Panc1 (cell line): ENCODE measurements around the gene INS. TPM values are rescaled to one million over a fixed set of nuclear protein-coding genes. Genes with fewer than 3 reads are reported as not detected.

Experiments used
- ATAC-seq: fragments of 200-7000 bp; cut with Tn5 transposase; 2 replicates; pipeline ENCODE4 v1.9.1; 2020; ENCODE audit warnings: mild to moderate bottlenecking, moderate library complexity
- BruUV-seq: library from RNA; stranded (reverse); fragments of 400-500 nt; replicated peaks from 2 replicates; lab custom pipeline; 2021; lab: Mats Ljungman, UMichigan
- CTCF ChIA-PET: fragments of 300-600 bp; sonication (Branson Sonifier 250); formaldehyde crosslinking; loops from one replicate; lab custom pipeline; 2022; ENCODE audit warnings: antibody characterized with exemption; lab: Charles Lee
- POLR2A ChIA-PET: fragments of 300-600 bp; sonication (Branson Sonifier 250); formaldehyde crosslinking; loops from one replicate; lab custom pipeline; 2022; ENCODE audit warnings: antibody characterized with exemption; lab: Charles Lee
- DNase-seq: peaks from one replicate; pipeline ENCODE4 v3.0.0-alpha.2; 2010; ENCODE audit warnings: low read depth, low spot score
- H3K27ac ChIP-seq: 2 replicates; pipeline ENCODE4 v1.5.1; 2011; ENCODE audit warnings: mild to moderate bottlenecking, low read length, inconsistent platforms
- H3K27me3 ChIP-seq: fragments of 200-500 bp; sonication (Bioruptor generic); 2 replicates; pipeline ENCODE4 v1.6.0; 2014; ENCODE audit warnings: low read length, inconsistent platforms; ENCODE audit not compliant: control insufficient read depth, insufficient read depth
- H3K36me3 ChIP-seq: fragments of 200-500 bp; sonication (Bioruptor generic); 2 replicates; pipeline ENCODE4 v1.5.1; 2014; ENCODE audit warnings: inconsistent platforms, mild to moderate bottlenecking, low read length, moderate library complexity; ENCODE audit not compliant: control insufficient read depth, insufficient read depth
- H3K4me1 ChIP-seq: 2 replicates; pipeline ENCODE4 v1.5.1; 2011; ENCODE audit warnings: inconsistent platforms, mild to moderate bottlenecking, low read length, moderate library complexity; ENCODE audit not compliant: control insufficient read depth, insufficient read depth
- H3K4me3 ChIP-seq, 2 experiments: 2 replicates each; pipeline ENCODE4 v1.5.1; 2011 to 2012; ENCODE audit warnings: low read depth in 2 of 2, low read length in 2 of 2, mild to moderate bottlenecking in 2 of 2, inconsistent platforms in 1 of 2, moderate library complexity in 1 of 2
- H3K9me3 ChIP-seq: fragments of 200-500 bp; sonication (Bioruptor generic); 2 replicates; pipeline ENCODE4 v1.5.1; 2014; ENCODE audit warnings: low read depth, mild to moderate bottlenecking, inconsistent platforms, low read length, moderate library complexity; ENCODE audit not compliant: control insufficient read depth, insufficient read depth
- CTCF ChIP-seq: fragments of 450-650 bp; IDR thresholded peaks from 2 replicates; pipeline ENCODE4 v1.5.1; 2017; ENCODE audit warnings: mild to moderate bottlenecking
- POLR2AphosphoS5 ChIP-seq: IDR thresholded peaks from 2 replicates; pipeline ENCODE4 v1.6.1; 2012; ENCODE audit warnings: mild to moderate bottlenecking, low read depth, low read length, moderate library complexity
- REST ChIP-seq, 2 experiments: IDR thresholded peaks; 2 replicates each; pipeline ENCODE4 v1.6.1; 2011 to 2012; ENCODE audit warnings: low read depth in 2 of 2, control low read depth in 1 of 2, low read length in 1 of 2, mild to moderate bottlenecking in 1 of 2, moderate library complexity in 1 of 2; ENCODE audit not compliant: insufficient read depth in 1 of 2
- SIN3A ChIP-seq: IDR thresholded peaks from 2 replicates; pipeline ENCODE4 v1.6.1; 2012; ENCODE audit warnings: low read depth, mild to moderate bottlenecking, low read length, moderate library complexity, borderline replicate concordance; ENCODE audit not compliant: insufficient read depth
- TCF7L2 ChIP-seq: IDR thresholded peaks from 2 replicates; pipeline ENCODE4 v1.6.1; 2011; ENCODE audit warnings: mild to moderate bottlenecking, low read depth, low read length, inconsistent platforms
- in situ Hi-C: cut with HindIII; loops from 2 replicates; pipeline ENCODE4 v1.10.0; 2016; ENCODE audit warnings: low sequenced_read_pairs, low pct_unique_long_range_greater_than_20kb
- intact Hi-C: fragments of 100-400 bp; cut with micrococcal nuclease; formaldehyde crosslinking; loops from one replicate; pipeline ENCODE4 v1.10.0; 2022; ENCODE audit not compliant: unreplicated experiment
- total RNA-seq: library from RNA; stranded (reverse); gene quantifications from one replicate; pipeline ENCODE4 v1.2.1, GENCODE V29; 2021; ENCODE audit not compliant: unreplicated experiment

INS gene
- total RNA-seq, 1 experiment from 2014 or later = not detected

DNA sequence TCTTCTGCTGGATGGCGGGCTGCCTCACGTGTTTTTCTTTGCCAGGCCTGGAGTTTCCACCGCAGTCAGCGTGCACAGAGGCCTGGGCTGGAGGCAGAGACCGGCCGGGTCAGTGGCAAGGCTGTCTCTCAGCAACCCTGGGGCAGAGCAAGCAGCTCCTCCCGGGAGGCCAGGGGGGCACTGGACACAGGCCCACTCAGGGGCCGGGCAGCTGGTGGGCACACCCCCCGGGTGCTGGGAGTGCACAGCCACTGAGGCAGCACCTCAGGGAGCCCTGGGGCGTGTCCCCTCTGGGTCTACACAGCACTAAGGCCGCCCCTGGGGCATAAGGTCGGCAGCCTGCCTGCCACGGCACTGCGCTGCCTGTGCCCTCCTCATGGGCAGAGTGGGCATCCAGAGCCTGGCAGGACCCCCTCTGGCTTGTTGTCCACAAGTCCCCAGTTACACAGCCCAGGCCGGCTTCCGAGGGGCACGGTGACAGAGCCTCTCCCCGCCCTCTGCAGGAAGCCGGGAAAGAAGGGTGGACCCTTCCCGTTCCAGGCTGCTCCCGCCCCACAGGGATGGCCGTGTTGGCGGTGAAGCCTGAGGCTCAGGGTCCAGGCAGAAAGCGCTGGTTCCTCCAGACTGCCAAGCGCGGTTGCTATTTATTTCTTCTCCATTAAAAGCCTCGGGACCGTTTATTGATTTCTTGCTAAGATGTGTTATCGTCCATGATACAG lies 29.1 kb upstream of the INS start:
- Histone ChIP-seq H3K9me3 (no peaks in the 10 kb centered on the region), H3K36me3 (no peaks in the 10 kb centered on the region), H3K4me3 (no peak overlapping the region), H3K27me3 (no peaks in the 10 kb centered on the region), H3K4me1 (peaks cover 6% of the 10 kb centered on the region; the same call in 1 of the 2 replicates), H3K27ac (no peak overlapping the region)
- TF ChIP-seq TCF7L2 (no peak), SIN3A (no peak), CTCF (no peak), REST (IDR thresholded peaks at IDR 0.05; ENCODE audit: insufficient read depth in 1 of 2, low read depth in 2 of 2, low read length in 1 of 2) (no peak), POLR2AphosphoS5 (no peak)
- in situ Hi-C loops = no loop called here
- intact Hi-C loops = no loop called here
- ATAC-seq (no peak), DNase-seq (no peak)
- no TSS peak for BruUV-seq
- ChIA-PET POLR2A (no interaction called here), CTCF (interaction anchor here (0.6 kb wide), 2 partner anchors 227 to 364 kb away, joined by 3 to 5 read pairs; no protein-coding TSS in a partner anchor)

GRCh38 chr11:2188745-2189144 lies 27.7 kb upstream of the INS start:
- H3K4me3 ChIP-seq = no peak overlapping the region

More at GRCh38 chr11:2188745-2189144, 27.7 kb upstream of the INS start:
- no peak overlapping the region for H3K27ac ChIP-seq
- 0 out of 2 replicates have a peak, but pooled peaks cover 3% of the 10 kb centered on the region for H3K4me1 ChIP-seq
- no TSS peak for BruUV-seq
- no peak for ATAC-seq
- in situ Hi-C loops = no loop called here
- intact Hi-C loops = no loop called here
- ChIA-PET CTCF (no interaction called here), POLR2A (no interaction called here)
- H3K36me3 ChIP-seq = no peaks in the 10 kb centered on the region
- H3K27me3 ChIP-seq = no peaks in the 10 kb centered on the region
- H3K9me3 ChIP-seq = no peaks in the 10 kb centered on the region
- no peak for TF ChIP-seq CTCF
- TF ChIP-seq POLR2AphosphoS5 = no peak
- no peak for TF ChIP-seq SIN3A
- TF ChIP-seq REST (IDR thresholded peaks at IDR 0.05; ENCODE audit: insufficient read depth in 1 of 2, low read depth in 2 of 2, low read length in 1 of 2) = no peak
- TF ChIP-seq TCF7L2 = no peak
- no peak for DNase-seq
